DMS153 treated with DMSO at 0.1 percent for 48 hours (cell line): ENCODE results near the gene POLG.
"Not testable (repeated sequence)": the region's sequence is repeated elsewhere in the genome, so short reads cannot be mapped to it uniquely, and the experiment has no call there.

Source experiments
- DNase-seq: peaks from one replicate; lab custom pipeline; 2025; ENCODE audit not compliant: unreplicated experiment; lab: John Stamatoyannopoulos, UW

The POLG gene

DNA sequence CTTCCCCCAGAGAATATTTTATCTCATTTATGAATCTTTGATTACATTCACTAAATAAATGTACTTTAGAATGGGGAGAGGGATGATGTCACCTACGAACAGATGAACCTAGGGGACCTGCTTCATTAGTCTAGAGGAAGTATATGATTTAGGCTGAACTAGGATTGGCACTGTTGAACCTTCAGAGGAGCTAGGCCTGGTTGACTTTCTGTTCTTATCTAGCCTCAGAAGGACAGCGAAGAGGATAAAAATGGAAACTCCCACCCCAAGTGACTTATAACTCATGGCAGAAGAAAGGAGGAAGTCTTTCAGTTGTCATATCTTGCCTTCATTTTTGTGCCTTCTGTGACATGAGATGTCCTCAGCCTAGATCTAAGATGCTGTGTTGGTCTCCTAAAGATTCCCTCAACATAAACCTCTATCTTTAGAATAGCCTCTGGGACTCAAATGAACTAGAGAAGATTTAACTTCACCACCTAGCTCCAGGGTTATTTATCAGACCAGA is 42.6 kb downstream of the POLG start:
- no peak for DNase-seq

DNA sequence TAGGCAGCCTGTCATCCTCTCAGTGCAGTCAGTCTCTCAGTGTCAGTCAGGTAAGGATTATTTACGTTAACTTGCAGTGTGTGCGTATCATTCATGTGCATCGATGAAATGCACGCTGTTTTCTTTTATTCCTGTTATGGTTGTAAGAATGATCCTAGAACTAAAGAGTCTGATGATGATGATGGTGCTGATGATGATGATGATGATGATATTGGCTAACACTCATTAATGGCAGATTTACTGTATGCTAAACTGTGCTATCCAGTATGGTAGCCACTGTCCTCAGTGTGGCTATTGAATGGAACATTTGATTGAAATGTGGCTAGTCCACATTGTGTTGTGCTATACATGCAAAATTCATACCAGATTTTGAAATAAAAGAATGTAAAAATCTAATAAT is 51.4 kb downstream of the POLG start:
- DNase-seq, result no peak

DNA sequence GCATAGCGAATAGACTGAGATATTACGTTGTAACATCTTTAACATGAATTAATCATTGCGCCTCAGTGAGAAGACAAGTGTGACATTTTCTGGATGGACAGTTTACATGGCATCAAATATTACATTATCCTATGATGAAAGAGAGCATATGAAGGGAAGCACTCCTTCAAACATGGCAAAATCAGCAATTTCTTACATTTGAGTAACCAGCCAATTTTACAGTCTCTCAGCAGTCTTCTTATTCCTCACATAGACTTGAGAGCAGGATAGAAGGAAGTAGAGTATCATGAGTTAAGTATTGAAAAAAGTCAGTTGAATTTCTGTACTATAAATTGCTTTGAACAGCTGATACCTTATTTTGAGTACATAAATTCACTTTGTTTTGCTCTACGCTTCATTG is 52.0 kb downstream of the POLG start:
- DNase-seq, result no peak

DNA sequence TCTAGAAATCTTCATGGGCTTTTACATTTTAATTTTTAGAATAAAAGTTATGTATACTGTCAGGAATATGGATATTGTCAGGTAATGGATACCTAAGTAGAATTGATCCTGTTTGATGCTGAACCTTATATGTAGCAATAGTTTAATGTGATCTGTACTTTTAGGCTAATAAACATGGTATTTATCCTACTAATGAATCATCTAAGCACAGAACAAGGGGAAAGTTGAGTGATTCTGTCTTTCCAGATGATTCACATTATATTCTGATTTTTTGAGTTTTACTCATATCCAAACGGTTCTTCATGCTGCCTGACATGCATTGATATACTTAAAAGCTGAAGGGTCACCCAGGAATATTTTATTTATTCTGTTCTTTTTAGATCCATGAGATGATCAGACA is 56.3 kb downstream of the POLG start:
- no peak for DNase-seq

DNA sequence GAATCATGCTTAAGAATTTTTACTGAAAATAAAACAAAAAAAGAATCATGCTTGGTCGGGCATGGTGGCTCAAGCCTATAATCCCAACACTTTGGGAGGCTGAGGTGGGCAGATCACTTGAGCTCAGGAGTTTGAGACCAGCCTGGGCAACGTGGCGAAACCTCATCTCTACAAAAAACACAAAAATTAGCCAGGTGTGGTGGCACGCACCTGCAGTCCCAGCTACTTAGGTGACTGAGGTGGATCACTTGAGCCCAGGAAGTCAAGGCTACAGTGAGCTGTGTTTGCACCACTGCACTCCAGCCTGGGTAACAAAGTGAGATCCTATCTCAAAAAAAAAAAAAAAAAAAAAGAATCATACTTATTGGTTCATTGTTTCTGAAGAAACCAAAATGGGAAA is 57.3 kb downstream of the POLG start:
- not testable (repeated sequence) for DNase-seq
